Loucy (cell line): ENCODE measurements around the gene KCNV2.

Experiments used
- CTCF ChIP-seq: fragments of 200-600 bp; sonication (generic); conservative IDR thresholded peaks from 2 replicates; pipeline ENCODE4 v1.5.1; 2014; ENCODE audit warnings: mild to moderate bottlenecking, antibody characterized with exemption, low read length
- EZH2phosphoT487 ChIP-seq: fragments of 200-600 bp; IDR thresholded peaks from 2 replicates; pipeline ENCODE4 v1.6.1; 2018; ENCODE audit warnings: antibody characterized with exemption, mild to moderate bottlenecking, moderate library complexity, borderline replicate concordance

GRCh38 chr9:2771661-2772060 is 54.4 kb downstream of the KCNV2 start:
- TF ChIP-seq CTCF = no peak
- TF ChIP-seq EZH2phosphoT487 = no peak
